ENCODE measurements around the gene GRIN3B. TPM values are rescaled to one million over a fixed set of nuclear protein-coding genes. Genes with fewer than 3 reads are reported as not detected.

The GRIN3B gene
- total and polyA plus RNA-seq, 9 of the 15 experiments (the other 6 are each of a cell fraction or from before 2014, with no cell fraction given) = 0.06 to 0.95 (median 0.19) TPM; not detected in 6

GRCh38 chr19:1028062-1028926 is 28.1 kb downstream of the GRIN3B start (continued):
- no peak for TF ChIP-seq SETDB1 (IDR thresholded peaks at IDR 0.05; ENCODE audit: low read length)
- TF ChIP-seq ELF4 (CRISPR knock-in tag; IDR thresholded peaks at IDR 0.05) = 0 out of 2 replicates have a peak, but pooled peaks have one; percentile 41
- TF ChIP-seq CTCFL (IDR thresholded peaks at IDR 0.05; ENCODE audit: borderline replicate concordance, insufficient read depth, low read depth, low read length, poor library complexity, severe bottlenecking) = no peak
- no peak for TF ChIP-seq RBM39 (optimal IDR thresholded peaks at IDR 0.05; ENCODE audit: low read depth, low read length)
- TF ChIP-seq, protein P1, sequence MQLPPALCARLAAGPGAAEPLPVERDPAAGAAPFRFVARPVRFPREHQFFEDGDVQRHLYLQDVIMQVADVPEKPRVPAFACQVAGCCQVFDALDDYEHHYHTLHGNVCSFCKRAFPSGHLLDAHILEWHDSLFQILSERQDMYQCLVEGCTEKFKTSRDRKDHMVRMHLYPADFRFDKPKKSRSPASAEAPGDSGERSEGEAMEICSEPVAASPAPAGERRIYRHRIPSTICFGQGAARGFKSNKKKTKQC (CRISPR knock-in tag; IDR thresholded peaks at IDR 0.05) = no peak
- TF ChIP-seq ZC3H4 (CRISPR knock-in tag; IDR thresholded peaks at IDR 0.05; ENCODE audit: borderline replicate concordance) = peak; percentile 51; the same call in 1 of the 2 replicates
- TF ChIP-seq TAF9B (IDR thresholded peaks at IDR 0.05; ENCODE audit: partially characterized antibody) = no peak
- TF ChIP-seq RCOR1 (IDR thresholded peaks at IDR 0.05; ENCODE audit: borderline replicate concordance in 1 of 2, low read depth in 2 of 2, low read length in 2 of 2) = 0 out of 4 replicates have a peak, but pooled peaks of 1 of the 2 experiments have one; percentile 7
- no peak for TF ChIP-seq MTA2 (IDR thresholded peaks at IDR 0.05; ENCODE audit: low read depth)
- peak; percentile 37 for TF ChIP-seq DACH1 (IDR thresholded peaks at IDR 0.05; ENCODE audit: partially characterized antibody)
- TF ChIP-seq ZNF184 (CRISPR knock-in tag; IDR thresholded peaks at IDR 0.05) = no peak
- TF ChIP-seq KLF10 (CRISPR knock-in tag; IDR thresholded peaks at IDR 0.05) = no peak
- TF ChIP-seq CBX8 (IDR thresholded peaks at IDR 0.05; ENCODE audit: borderline replicate concordance, extremely low read depth, low read depth, low read length, poor library complexity, severe bottlenecking) = no peak
- no peak for TF ChIP-seq CREB1 (IDR thresholded peaks at IDR 0.05)
- no peak for TF ChIP-seq CREB1 (CRISPR knock-in tag; IDR thresholded peaks at IDR 0.05)
- TF ChIP-seq, protein P2, sequence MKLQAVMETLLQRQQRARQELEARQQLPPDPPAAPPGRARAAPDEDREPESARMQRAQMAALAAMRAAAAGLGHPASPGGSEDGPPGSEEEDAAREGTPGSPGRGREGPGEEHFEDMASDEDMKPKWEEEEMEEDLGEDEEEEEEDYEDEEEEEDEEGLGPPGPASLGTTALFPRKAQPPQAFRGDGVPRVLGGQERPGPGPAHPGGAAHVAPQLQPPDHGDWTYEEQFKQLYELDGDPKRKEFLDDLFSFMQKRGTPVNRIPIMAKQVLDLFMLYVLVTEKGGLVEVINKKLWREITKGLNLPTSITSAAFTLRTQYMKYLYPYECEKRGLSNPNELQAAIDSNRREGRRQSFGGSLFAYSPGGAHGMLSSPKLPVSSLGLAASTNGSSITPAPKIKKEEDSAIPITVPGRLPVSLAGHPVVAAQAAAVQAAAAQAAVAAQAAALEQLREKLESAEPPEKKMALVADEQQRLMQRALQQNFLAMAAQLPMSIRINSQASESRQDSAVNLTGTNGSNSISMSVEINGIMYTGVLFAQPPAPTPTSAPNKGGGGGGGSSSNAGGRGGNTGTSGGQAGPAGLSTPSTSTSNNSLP (IDR thresholded peaks at IDR 0.05; ENCODE audit: borderline replicate concordance, low read depth, low read length) = no peak
- no peak for TF ChIP-seq ZNF274 (IDR thresholded peaks at IDR 0.05; ENCODE audit: borderline replicate concordance, low read depth, low read length)
- TF ChIP-seq XRCC5 (IDR thresholded peaks at IDR 0.05; ENCODE audit: low read depth, low read length) = no peak
- TF ChIP-seq ZNF695 (CRISPR knock-in tag; IDR thresholded peaks at IDR 0.05) = no peak
- no peak for TF ChIP-seq MEIS2 (IDR thresholded peaks at IDR 0.05; ENCODE audit: partially characterized antibody)
- TF ChIP-seq, protein P3, sequence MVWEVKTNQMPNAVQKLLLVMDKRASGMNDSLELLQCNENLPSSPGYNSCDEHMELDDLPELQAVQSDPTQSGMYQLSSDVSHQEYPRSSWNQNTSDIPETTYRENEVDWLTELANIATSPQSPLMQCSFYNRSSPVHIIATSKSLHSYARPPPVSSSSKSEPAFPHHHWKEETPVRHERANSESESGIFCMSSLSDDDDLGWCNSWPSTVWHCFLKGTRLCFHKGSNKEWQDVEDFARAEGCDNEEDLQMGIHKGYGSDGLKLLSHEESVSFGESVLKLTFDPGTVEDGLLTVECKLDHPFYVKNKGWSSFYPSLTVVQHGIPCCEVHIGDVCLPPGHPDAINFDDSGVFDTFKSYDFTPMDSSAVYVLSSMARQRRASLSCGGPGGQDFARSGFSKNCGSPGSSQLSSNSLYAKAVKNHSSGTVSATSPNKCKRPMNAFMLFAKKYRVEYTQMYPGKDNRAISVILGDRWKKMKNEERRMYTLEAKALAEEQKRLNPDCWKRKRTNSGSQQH (CRISPR knock-in tag; IDR thresholded peaks at IDR 0.05) = no peak
- no peak for TF ChIP-seq FUS (optimal IDR thresholded peaks at IDR 0.05; ENCODE audit: low read depth, low read length)

Measured in K562 (cell line).